Activated naive CD8-positive, alpha-beta T cell (primary cell): ENCODE data around the gene ASTN2.

Source experiments
- H3K27ac Mint-ChIP-seq: one replicate; pipeline ENCODE4 v1.8.0; 2021; ENCODE audit warnings: mixed read lengths
- H3K27me3 Mint-ChIP-seq: one replicate; pipeline ENCODE4 v1.8.0; 2021; ENCODE audit warnings: mixed read lengths
- H3K36me3 Mint-ChIP-seq: one replicate; pipeline ENCODE4 v1.8.0; 2021; ENCODE audit warnings: mixed read lengths
- H3K4me1 Mint-ChIP-seq: one replicate; pipeline ENCODE4 v1.8.0; 2021; ENCODE audit warnings: low read depth, mixed read lengths
- H3K4me3 Mint-ChIP-seq: one replicate; pipeline ENCODE4 v1.8.0; 2021; ENCODE audit warnings: mild to moderate bottlenecking, mixed read lengths
- H3K9me3 Mint-ChIP-seq: one replicate; pipeline ENCODE4 v1.8.0; 2021; ENCODE audit warnings: low read depth, mixed read lengths

The ASTN2 gene

GRCh38 chr9:116565986-116566385 lies 848.9 kb downstream of the ASTN2 start:
- H3K9me3 Mint-ChIP-seq, result no peaks in the 10 kb centered on the region
- no peaks in the 10 kb centered on the region for H3K27me3 Mint-ChIP-seq
- no peak overlapping the region for H3K4me3 Mint-ChIP-seq
- H3K27ac Mint-ChIP-seq, result no peak overlapping the region
- peaks cover 13% of the 10 kb centered on the region for H3K36me3 Mint-ChIP-seq
- H3K4me1 Mint-ChIP-seq, result no peaks in the 10 kb centered on the region

- Mint-ChIP-seq H3K27me3 (no peaks in the 10 kb centered on the region), H3K4me3 (no peak overlapping the region), H3K36me3 (peaks cover 13% of the 10 kb centered on the region), H3K9me3 (no peaks in the 10 kb centered on the region), H3K27ac (no peak overlapping the region), H3K4me1 (no peaks in the 10 kb centered on the region)
These were observed 850.5 kb downstream of the ASTN2 start for GRCh38 chr9:116564266-116564793.

- H3K4me3 Mint-ChIP-seq, result no peak overlapping the region
- H3K27ac Mint-ChIP-seq, result no peak overlapping the region
- H3K4me1 Mint-ChIP-seq, result no peaks in the 10 kb centered on the region
- H3K27me3 Mint-ChIP-seq, result no peaks in the 10 kb centered on the region
- no peaks in the 10 kb centered on the region for H3K9me3 Mint-ChIP-seq
- peaks cover 12% of the 10 kb centered on the region for H3K36me3 Mint-ChIP-seq
These were observed 855.9 kb downstream of the ASTN2 start for GRCh38 chr9:116558818-116559540.

DNA sequence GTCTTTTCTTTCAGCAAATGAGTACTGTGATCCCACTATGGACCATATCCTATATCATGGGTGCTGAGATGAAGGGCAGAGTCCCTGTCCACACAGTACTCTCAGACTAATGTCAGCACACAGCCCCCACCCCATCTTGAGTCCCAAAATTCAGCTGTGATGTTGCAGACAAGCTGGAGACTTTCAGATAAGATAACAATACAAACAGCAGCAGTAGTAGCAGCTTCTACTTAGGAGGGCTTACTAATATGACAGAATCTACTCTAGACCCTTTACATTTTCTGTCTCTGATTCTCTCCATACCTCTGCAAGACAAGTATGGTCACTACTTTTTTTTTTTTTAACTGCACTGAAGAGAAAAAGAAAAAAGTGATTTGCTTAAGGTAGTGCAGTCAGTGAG lies 856.8 kb downstream of the ASTN2 start:
- Mint-ChIP-seq H3K4me3 (no peak overlapping the region), H3K4me1 (no peaks in the 10 kb centered on the region), H3K27ac (no peak overlapping the region), H3K9me3 (no peaks in the 10 kb centered on the region), H3K36me3 (peaks cover 12% of the 10 kb centered on the region), H3K27me3 (no peaks in the 10 kb centered on the region)

DNA sequence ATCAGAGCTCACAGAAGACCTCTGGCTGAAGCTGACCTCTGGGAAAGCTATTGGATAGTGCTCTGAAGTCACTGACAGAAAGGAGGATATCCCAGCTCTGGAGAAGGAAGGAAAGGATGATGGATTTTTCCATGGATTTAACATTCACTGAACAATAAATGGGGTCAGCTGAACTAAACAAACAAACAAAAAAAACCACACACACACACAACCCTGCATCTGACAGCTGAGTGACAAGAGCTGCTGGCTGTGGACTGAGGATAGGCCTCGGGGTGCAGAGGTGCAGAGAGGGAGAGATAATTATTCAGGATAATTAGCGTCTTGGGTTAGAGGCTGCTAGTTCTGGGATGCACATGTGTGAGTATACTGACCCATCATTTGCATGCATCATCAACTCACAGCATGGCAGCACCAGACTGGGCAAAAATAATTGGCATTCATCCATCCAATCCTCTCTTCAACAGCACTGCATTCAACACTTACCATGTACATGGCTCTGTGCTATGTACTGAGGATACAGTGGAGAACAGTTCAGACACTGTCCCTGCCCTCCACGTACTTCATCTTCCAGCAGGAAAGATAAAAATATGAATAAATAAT lies 859.2 kb downstream of the ASTN2 start:
- Mint-ChIP-seq H3K27ac (no peak overlapping the region), H3K4me1 (no peaks in the 10 kb centered on the region), H3K27me3 (no peaks in the 10 kb centered on the region), H3K36me3 (peaks cover 3% of the 10 kb centered on the region), H3K9me3 (no peaks in the 10 kb centered on the region), H3K4me3 (no peak overlapping the region)

- H3K27me3 Mint-ChIP-seq, result no peaks in the 10 kb centered on the region
- no peaks in the 10 kb centered on the region for H3K4me1 Mint-ChIP-seq
- H3K36me3 Mint-ChIP-seq, result peaks cover 3% of the 10 kb centered on the region
- no peak overlapping the region for H3K4me3 Mint-ChIP-seq
- no peaks in the 10 kb centered on the region for H3K9me3 Mint-ChIP-seq
- no peak overlapping the region for H3K27ac Mint-ChIP-seq
These were observed 859.7 kb downstream of the ASTN2 start for GRCh38 chr9:116555119-116555518.

DNA sequence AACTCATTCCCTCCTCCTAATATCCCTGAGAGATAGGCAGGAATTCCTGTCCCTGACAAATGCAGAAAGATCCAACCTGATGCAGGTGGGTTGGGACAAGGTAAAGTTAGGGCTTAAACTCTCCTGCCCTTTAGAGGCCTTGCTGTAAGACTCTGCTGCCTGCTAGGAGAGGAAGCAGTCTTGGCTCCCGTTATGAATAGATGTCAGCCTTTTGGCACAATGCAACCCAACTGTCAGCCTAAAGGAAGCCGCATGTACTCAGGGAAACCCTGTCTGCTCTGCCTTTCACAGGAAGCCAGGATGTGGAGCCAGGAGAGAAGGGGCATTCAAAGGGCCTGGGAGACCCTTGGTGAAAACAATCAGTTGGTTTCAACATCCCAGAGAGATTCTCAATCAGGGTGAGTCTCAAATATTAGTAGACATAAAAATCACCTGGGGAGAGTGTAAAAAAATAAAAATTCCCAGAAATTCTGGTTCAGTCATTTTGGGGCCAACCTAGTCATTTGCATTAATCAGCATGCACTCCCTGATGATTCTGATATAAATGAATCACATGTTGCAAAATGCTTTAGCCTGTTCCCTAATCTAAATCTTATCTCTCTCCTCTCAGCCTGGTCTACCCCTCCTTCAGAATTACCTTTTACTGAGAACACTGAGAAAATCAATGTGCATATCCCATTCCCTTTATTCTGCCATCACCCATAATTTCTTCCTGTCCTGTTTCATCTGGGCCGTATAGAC lies 864.0 kb downstream of the ASTN2 start:
- H3K36me3 Mint-ChIP-seq, result no peaks in the 10 kb centered on the region
- H3K9me3 Mint-ChIP-seq, result no peaks in the 10 kb centered on the region

GRCh38 chr9:116549786-116550660 lies 864.8 kb downstream of the ASTN2 start:
- H3K27ac Mint-ChIP-seq, result no peak overlapping the region
- peaks cover 4% of the 10 kb centered on the region for H3K4me1 Mint-ChIP-seq
- H3K9me3 Mint-ChIP-seq, result no peaks in the 10 kb centered on the region
- no peaks in the 10 kb centered on the region for H3K36me3 Mint-ChIP-seq
- no peaks in the 10 kb centered on the region for H3K27me3 Mint-ChIP-seq
- no peak overlapping the region for H3K4me3 Mint-ChIP-seq

More for the DNA sequence above, 864.0 kb downstream of the ASTN2 start:
- H3K4me1 Mint-ChIP-seq, result peaks cover 4% of the 10 kb centered on the region
- no peaks in the 10 kb centered on the region for H3K27me3 Mint-ChIP-seq
- no peak overlapping the region for H3K4me3 Mint-ChIP-seq
- no peak overlapping the region for H3K27ac Mint-ChIP-seq

DNA sequence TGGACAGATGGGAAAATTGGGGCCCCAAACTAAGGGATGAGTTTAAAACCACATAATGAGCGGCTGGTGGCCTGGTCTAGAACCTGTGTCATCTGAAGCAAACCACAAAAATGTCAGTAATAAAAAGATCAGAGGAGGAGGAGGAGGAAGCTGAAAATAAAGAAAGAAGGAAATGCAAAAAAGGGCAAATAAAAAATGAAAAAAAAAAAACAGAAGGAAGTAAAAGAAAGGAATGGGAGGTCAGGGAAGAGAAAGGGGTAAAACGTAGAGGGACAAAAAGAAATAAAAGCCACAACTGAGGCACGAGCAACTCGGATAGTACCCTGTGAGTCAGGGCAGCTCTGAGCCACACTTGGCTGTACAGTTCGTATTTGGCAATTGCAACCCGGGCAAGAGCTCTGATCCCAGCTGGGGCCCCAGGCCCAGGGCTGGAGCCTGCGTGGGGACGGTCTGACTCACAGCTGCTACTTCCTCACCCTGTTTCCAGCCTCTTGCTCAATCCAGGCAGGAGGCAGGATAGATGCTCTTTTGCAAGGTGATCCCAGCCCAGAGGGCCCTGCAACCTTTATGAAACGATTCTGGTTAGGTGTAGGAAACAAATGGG lies 865.7 kb downstream of the ASTN2 start:
- H3K4me1 Mint-ChIP-seq, result peaks cover 4% of the 10 kb centered on the region
- no peak overlapping the region for H3K27ac Mint-ChIP-seq
- H3K4me3 Mint-ChIP-seq, result no peak overlapping the region
- H3K27me3 Mint-ChIP-seq, result no peaks in the 10 kb centered on the region
- H3K9me3 Mint-ChIP-seq, result no peaks in the 10 kb centered on the region
- H3K36me3 Mint-ChIP-seq, result no peaks in the 10 kb centered on the region

DNA sequence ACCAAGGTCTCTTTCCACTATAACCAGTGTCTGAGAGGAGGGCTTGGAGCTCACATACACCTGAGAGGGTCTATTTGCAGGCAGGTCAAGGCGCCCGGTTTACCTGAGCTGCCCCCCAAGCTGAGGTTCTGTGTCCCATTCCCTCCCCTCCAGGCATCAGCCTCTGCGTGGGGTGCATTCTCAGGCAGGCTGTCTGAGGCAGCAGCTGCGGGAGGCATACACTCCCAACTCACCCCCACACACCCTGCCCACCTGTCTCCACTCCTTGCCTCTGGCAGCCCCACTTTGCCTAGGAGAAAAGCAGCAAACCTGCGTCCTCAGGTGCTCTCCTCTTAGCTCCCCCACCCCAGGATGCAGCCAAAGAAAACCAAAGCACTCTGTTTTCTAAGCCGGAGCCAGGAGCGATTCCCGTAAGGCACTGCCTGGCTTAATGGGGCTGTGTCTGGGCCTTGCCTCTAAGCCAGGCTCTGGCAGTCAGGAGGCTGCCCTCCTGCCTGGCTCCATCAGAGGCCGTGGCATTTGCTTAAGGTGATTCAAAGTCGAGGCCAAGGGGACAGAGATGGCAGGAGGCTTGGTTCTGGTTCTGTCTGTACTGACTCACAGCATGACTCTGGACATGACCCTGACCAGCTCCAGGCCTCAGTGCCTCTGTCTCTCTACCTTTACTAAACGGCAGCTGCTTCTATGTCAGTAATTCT lies 867.0 kb downstream of the ASTN2 start:
- no peaks in the 10 kb centered on the region for H3K9me3 Mint-ChIP-seq
- no peaks in the 10 kb centered on the region for H3K27me3 Mint-ChIP-seq
- H3K4me3 Mint-ChIP-seq, result no peak overlapping the region
- no peak overlapping the region for H3K27ac Mint-ChIP-seq
- peaks cover 4% of the 10 kb centered on the region for H3K4me1 Mint-ChIP-seq
- H3K36me3 Mint-ChIP-seq, result no peaks in the 10 kb centered on the region

- Mint-ChIP-seq H3K9me3 (no peaks in the 10 kb centered on the region), H3K4me1 (peaks cover 4% of the 10 kb centered on the region)
These were observed 867.9 kb downstream of the ASTN2 start for GRCh38 chr9:116546711-116547581.

DNA sequence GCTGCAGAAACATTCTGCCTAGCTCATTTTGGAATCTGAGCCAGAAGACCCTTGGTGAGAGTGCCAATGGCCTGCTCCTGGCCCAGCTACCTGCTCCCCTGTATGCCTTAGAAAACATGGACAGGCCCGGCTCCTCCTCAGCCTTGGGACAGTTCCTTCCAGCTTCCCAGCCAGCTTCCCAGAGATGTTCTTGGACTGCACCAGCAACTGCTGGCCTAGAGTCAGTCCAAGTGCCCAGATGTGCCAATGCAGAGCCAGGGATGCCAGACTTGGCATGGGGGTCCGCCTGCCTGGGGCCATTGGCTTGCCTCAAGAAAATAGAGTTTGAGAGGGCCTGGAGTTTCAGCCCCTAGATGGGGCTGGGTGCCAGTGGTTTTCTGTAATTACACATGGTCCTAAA lies 870.0 kb downstream of the ASTN2 start:
- H3K27ac Mint-ChIP-seq, result no peak overlapping the region

More at GRCh38 chr9:116546711-116547581, 867.9 kb downstream of the ASTN2 start:
- Mint-ChIP-seq H3K4me3 (no peak overlapping the region), H3K27me3 (no peaks in the 10 kb centered on the region), H3K36me3 (no peaks in the 10 kb centered on the region), H3K27ac (no peak overlapping the region)

More for the DNA sequence above, 870.0 kb downstream of the ASTN2 start:
- no peaks in the 10 kb centered on the region for H3K27me3 Mint-ChIP-seq
- H3K36me3 Mint-ChIP-seq, result peaks cover 5% of the 10 kb centered on the region
- peaks cover 4% of the 10 kb centered on the region for H3K4me1 Mint-ChIP-seq
- no peaks in the 10 kb centered on the region for H3K9me3 Mint-ChIP-seq
- H3K4me3 Mint-ChIP-seq, result no peak overlapping the region
